Measurements from ENCODE around the gene ZNF516. TPM values are rescaled to one million over a fixed set of nuclear protein-coding genes. Genes with fewer than 3 reads are reported as not detected.

ZNF516 gene
- total RNA-seq, 1 donor from 2014 or later, result 11.5 TPM

DNA sequence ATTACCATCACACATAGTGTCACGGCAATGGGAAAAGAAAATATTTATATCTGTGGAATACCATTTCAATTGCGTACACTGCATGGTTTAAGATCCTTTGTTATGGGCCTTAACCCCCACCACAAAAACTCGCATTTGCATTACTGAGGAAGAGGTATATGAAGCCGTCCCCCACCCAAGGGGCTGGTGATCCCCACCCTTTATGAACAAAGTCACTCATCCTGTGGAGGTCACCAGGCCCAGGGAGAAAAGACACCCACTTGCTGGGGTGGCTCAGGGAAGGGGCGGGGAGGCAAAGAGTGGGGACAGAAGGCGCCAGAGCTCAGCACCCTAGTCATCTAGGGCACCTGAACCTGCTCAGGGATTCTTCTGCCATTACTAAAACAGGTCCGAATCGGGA is 133.8 kb downstream of the ZNF516 start:
- H3K36me3 ChIP-seq, result peaks cover 58% of the 10 kb centered on the region
- no peak for DNase-seq
- intact Hi-C loops (cut with micrococcal nuclease), result no loop called here
- no peaks in the 10 kb centered on the region for H3K9me3 ChIP-seq (replicated peaks)
- H3K4me1 ChIP-seq, result no peaks in the 10 kb centered on the region
- H3K4me3 ChIP-seq, result no peak overlapping the region
- H3K27ac ChIP-seq (replicated peaks), result no peak overlapping the region
- TF ChIP-seq, protein P1, sequence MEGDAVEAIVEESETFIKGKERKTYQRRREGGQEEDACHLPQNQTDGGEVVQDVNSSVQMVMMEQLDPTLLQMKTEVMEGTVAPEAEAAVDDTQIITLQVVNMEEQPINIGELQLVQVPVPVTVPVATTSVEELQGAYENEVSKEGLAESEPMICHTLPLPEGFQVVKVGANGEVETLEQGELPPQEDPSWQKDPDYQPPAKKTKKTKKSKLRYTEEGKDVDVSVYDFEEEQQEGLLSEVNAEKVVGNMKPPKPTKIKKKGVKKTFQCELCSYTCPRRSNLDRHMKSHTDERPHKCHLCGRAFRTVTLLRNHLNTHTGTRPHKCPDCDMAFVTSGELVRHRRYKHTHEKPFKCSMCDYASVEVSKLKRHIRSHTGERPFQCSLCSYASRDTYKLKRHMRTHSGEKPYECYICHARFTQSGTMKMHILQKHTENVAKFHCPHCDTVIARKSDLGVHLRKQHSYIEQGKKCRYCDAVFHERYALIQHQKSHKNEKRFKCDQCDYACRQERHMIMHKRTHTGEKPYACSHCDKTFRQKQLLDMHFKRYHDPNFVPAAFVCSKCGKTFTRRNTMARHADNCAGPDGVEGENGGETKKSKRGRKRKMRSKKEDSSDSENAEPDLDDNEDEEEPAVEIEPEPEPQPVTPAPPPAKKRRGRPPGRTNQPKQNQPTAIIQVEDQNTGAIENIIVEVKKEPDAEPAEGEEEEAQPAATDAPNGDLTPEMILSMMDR (IDR thresholded peaks at IDR 0.05; ENCODE audit: borderline replicate concordance), result no peak
- no peaks in the 10 kb centered on the region for H3K27me3 ChIP-seq (ENCODE audit: low read depth)

DNA sequence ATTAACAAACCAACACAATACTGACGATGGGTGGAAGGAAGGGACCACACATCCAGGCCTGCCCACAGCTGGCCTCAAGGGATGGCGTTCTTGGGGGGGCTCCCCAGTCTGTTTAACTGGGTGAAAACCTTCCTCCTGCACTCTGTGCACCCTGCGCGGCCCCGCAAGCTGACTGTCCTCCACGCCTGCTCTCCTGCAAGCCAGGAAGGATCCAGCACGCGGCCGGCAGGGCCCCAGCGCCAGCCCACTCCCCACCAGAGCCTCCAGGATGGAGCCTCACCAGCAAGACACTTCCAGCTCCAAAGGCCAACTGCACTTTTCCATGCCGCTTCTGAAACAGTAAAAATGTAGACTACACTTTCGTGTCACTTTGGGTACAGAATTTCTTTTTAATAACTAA is 135.1 kb downstream of the ZNF516 start:
- no peak overlapping the region for H3K27ac ChIP-seq (replicated peaks)
- H3K4me1 ChIP-seq, result no peaks in the 10 kb centered on the region
- no peak for DNase-seq
- peaks cover 62% of the 10 kb centered on the region for H3K36me3 ChIP-seq
- TF ChIP-seq, protein P1 (IDR thresholded peaks at IDR 0.05; ENCODE audit: borderline replicate concordance), result no peak
- H3K9me3 ChIP-seq (replicated peaks), result no peaks in the 10 kb centered on the region
- no peak overlapping the region for H3K4me3 ChIP-seq
- intact Hi-C loops (cut with micrococcal nuclease), result no loop called here
- H3K27me3 ChIP-seq (ENCODE audit: low read depth), result no peaks in the 10 kb centered on the region

DNA sequence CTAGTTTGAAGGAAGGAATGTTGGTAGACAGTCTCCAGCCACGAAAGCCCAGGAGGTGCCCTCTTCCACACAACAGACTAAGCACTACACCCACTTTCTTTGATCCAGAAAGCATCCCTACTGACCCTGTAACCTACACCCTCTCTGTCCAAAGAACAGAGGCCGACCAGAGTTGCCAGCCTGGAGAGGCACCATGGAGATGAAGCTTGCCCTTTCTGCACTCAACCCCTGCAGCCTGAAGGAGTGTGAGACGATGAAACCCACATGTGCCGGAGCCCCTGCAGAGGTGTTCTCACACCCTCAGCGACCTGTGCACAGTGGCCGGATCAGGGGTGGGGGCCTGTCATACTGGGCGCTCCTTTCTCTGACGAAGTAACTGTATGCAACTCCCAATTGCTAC is 136.3 kb downstream of the ZNF516 start:
- Histone ChIP-seq H3K27ac (replicated peaks) (no peak overlapping the region), H3K4me1 (no peaks in the 10 kb centered on the region), H3K27me3 (ENCODE audit: low read depth) (no peaks in the 10 kb centered on the region), H3K9me3 (replicated peaks) (peaks cover 1% of the 10 kb centered on the region), H3K4me3 (no peak overlapping the region), H3K36me3 (peaks cover 56% of the 10 kb centered on the region)
- TF ChIP-seq, protein P1 (IDR thresholded peaks at IDR 0.05; ENCODE audit: borderline replicate concordance), result no peak
- intact Hi-C loops (cut with micrococcal nuclease), result no loop called here
- DNase-seq, result no peak

DNA sequence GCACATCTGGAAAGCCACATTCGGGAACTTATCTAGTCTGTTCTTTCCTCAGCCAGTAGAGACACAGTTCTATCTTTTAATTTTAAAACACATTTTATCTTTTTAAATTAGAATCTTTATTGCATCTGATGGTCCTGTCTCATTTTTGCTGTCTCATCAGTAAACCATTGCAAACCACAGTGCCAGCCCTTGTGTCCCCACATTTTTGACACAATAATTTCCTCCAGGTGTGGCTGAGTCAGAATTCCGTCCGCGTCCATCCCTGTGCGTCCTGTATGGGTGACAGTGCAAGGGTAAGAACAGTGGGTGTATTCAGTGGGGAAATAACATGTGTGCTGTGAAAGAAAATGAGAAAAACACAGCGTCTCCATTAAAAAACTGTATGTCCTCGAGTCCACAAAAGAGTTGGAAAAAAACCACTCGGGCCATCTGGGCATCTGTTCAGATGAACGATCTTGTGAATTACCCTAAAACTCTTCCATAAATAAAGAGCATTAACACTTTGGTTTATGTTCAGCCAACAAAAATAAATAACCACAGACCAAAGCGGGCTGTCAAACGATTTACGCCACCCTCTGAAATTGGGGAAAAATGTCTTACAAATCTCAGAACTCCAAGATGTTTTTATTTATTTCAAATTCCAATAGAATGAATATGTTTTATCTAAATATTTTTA is 137.3 kb downstream of the ZNF516 start:
- H3K4me1 ChIP-seq, result no peaks in the 10 kb centered on the region
- intact Hi-C loops (cut with micrococcal nuclease), result no loop called here
- DNase-seq, result no peak
- peaks cover 54% of the 10 kb centered on the region for H3K36me3 ChIP-seq
- no peak overlapping the region for H3K4me3 ChIP-seq
- no peaks in the 10 kb centered on the region for H3K27me3 ChIP-seq (ENCODE audit: low read depth)
- TF ChIP-seq, protein P1 (IDR thresholded peaks at IDR 0.05; ENCODE audit: borderline replicate concordance), result no peak
- H3K9me3 ChIP-seq (replicated peaks), result peaks cover 6% of the 10 kb centered on the region
- no peak overlapping the region for H3K27ac ChIP-seq (replicated peaks)

DNA sequence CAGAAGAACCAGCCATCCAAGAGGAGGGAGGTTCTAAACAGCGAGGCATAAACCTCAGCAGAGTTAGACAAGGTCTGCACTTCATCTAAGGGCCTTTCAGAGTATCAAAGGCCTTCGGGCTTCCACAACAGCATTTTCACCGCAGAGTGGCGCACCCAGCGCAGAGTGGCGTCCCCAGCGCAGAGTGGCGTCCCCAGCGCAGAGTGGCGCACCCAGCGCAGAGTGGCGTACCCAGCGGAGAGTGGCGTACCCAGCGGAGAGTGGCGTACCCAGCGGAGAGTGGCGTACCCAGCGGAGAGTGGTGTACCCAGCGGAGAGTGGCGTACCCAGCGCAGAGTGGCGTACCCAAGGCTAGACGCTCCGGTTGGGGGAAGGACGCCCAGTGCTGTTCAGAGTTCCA is 137.9 kb downstream of the ZNF516 start:
- Histone ChIP-seq H3K27me3 (ENCODE audit: low read depth) (no peaks in the 10 kb centered on the region), H3K4me1 (no peaks in the 10 kb centered on the region), H3K9me3 (replicated peaks) (peaks cover 6% of the 10 kb centered on the region), H3K4me3 (no peak overlapping the region), H3K27ac (replicated peaks) (no peak overlapping the region), H3K36me3 (peaks cover 52% of the 10 kb centered on the region)
- TF ChIP-seq, protein P1 (IDR thresholded peaks at IDR 0.05; ENCODE audit: borderline replicate concordance), result no peak
- DNase-seq, result no peak
- intact Hi-C loops (cut with micrococcal nuclease), result no loop called here
